Testis (tissue), 2 donors: ENCODE measurements around the gene SEC16B.

ENCODE experiments used
- POLR2A ChIP-seq: fragments of 450-650 bp; IDR thresholded peaks from one replicate; pipeline ENCODE4 v1.6.1; 2017; ENCODE audit warnings: antibody characterized with exemption, mild to moderate bottlenecking, moderate library complexity
- TF ChIP-seq, protein P1 (sequence below), 3 experiments: fragments of 450-650 bp in 2 of 3; fragments of 200-600 bp in 1 of 3; sonication (generic) in 1 of 3; IDR thresholded peaks; one replicate each; pipeline ENCODE4 v1.5.1; 2016 to 2019; ENCODE audit warnings: antibody characterized with exemption in 3 of 3, mild to moderate bottlenecking in 2 of 3, moderate library complexity in 1 of 3

DNA sequence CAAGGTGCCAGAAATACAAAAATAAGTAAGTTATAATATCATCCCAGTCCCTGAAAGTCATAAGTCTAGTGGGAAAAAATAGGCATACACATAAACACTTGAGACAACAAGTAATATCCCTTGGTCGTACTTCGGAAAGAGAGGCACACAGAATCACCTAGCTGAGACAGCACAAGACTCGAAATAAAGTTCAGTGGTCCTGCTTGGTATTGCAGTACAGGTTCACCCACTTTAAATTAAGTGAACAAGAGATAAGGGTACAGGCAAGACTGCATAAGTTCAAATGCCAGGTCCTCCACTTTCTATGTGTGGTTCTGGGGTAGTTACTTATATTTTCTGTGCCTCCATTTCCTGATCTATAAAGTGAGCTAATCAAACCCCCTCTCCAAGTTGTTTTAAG lies 47.6 kb downstream of the SEC16B start:
- TF ChIP-seq, protein P1, sequence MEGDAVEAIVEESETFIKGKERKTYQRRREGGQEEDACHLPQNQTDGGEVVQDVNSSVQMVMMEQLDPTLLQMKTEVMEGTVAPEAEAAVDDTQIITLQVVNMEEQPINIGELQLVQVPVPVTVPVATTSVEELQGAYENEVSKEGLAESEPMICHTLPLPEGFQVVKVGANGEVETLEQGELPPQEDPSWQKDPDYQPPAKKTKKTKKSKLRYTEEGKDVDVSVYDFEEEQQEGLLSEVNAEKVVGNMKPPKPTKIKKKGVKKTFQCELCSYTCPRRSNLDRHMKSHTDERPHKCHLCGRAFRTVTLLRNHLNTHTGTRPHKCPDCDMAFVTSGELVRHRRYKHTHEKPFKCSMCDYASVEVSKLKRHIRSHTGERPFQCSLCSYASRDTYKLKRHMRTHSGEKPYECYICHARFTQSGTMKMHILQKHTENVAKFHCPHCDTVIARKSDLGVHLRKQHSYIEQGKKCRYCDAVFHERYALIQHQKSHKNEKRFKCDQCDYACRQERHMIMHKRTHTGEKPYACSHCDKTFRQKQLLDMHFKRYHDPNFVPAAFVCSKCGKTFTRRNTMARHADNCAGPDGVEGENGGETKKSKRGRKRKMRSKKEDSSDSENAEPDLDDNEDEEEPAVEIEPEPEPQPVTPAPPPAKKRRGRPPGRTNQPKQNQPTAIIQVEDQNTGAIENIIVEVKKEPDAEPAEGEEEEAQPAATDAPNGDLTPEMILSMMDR (IDR thresholded peaks at IDR 0.05), result peak in 1 of 3 experiments; percentile 18
- TF ChIP-seq POLR2A, result no peak
